ENCODE data around the gene SIGLEC6. TPM values are rescaled to one million over a fixed set of nuclear protein-coding genes. Genes with fewer than 3 reads are reported as not detected.

The SIGLEC6 gene
- total RNA-seq, 1 experiment from 2014 or later: 0.31 TPM

GRCh38 chr19:51520728-51521127, 10.7 kb downstream of the SIGLEC6 start:
- no peaks in the 10 kb centered on the region for H3K4me1 Mint-ChIP-seq
- no peak overlapping the region for H3T11ph ChIP-seq (ENCODE audit: low read length)
- H3K79me2 ChIP-seq (ENCODE audit: insufficient read depth, low read length): no peaks in the 10 kb centered on the region
- no CpG with 5 or more reads among the region's 2 CpGs for whole genome bisulfite sequencing (ENCODE audit: extremely low coverage, insufficient read length, low lambda C conversion rate)
- H4K8ac ChIP-seq (replicated peaks; ENCODE audit: insufficient read length, low read depth, low read length): no peak overlapping the region
- DNase-seq: no peak
- no peak overlapping the region for H3K27ac Mint-ChIP-seq
- no peak overlapping the region for H2AFZ ChIP-seq (ENCODE audit: low read length)
- no peaks in the 10 kb centered on the region for H4K20me1 ChIP-seq (ENCODE audit: control insufficient read depth, insufficient read depth, insufficient read length)
- no peaks in the 10 kb centered on the region for H3K79me1 ChIP-seq (ENCODE audit: insufficient read depth, low read depth, low read length, poor library complexity, severe bottlenecking)
- no peak overlapping the region for H3K27ac ChIP-seq (ENCODE audit: insufficient read length, low read depth, low read length)
- no peaks in the 10 kb centered on the region for H3K27me3 ChIP-seq (ENCODE audit: insufficient read depth, low read length)
- H3K9me3 Mint-ChIP-seq: peaks cover 50 to 88% of the 10 kb centered on the region in 2 experiments
- H3K4me1 ChIP-seq (ENCODE audit: insufficient read depth, low read length): no peaks in the 10 kb centered on the region
- no peaks in the 10 kb centered on the region for H3K23me2 ChIP-seq (ENCODE audit: insufficient read length, low read depth, low read length, poor library complexity, severe bottlenecking)
- H3K27me3 Mint-ChIP-seq (ENCODE audit: low read depth): peaks cover 21% of the 10 kb centered on the region
- no peak overlapping the region for H2BK20ac ChIP-seq (ENCODE audit: low read depth, low read length, poor library complexity, severe bottlenecking)
- peaks cover 0 to 4% (median 2%) of the 10 kb centered on the region in 3 experiments; a peak in 1 of 7 replicates for H3K36me3 Mint-ChIP-seq (ENCODE audit: insufficient read depth in 1 of 3, low read depth in 3 of 3)
- H4K5ac ChIP-seq (ENCODE audit: insufficient read length, low read depth, low read length): no peak overlapping the region
- H4K91ac ChIP-seq (ENCODE audit: insufficient read length, low read depth, low read length): no peak overlapping the region
- H3K18ac ChIP-seq (ENCODE audit: insufficient read length, low read depth, low read length): no peak overlapping the region
- no peak overlapping the region for H2BK12ac ChIP-seq (ENCODE audit: insufficient read length, low read depth, low read length)
- no peak overlapping the region for H2BK5ac ChIP-seq (ENCODE audit: insufficient read length, low read length)
- no peak overlapping the region for H2BK120ac ChIP-seq (ENCODE audit: low read depth, low read length, poor library complexity, severe bottlenecking)
- H3K9ac ChIP-seq (ENCODE audit: extremely low read depth, insufficient read length, low read length): no peak overlapping the region
- H3K4me3 Mint-ChIP-seq: no peak overlapping the region
- no peak overlapping the region for H3K23ac ChIP-seq (ENCODE audit: insufficient read length, low read depth, low read length)
- H3K9me3 ChIP-seq (ENCODE audit: control insufficient read depth, low read depth, low read length): no peaks in the 10 kb centered on the region
- H2AK5ac ChIP-seq (ENCODE audit: insufficient read length, low read length): no peak overlapping the region
- H3K4ac ChIP-seq (ENCODE audit: low read depth, low read length): no peak overlapping the region
- TF ChIP-seq, protein P1, sequence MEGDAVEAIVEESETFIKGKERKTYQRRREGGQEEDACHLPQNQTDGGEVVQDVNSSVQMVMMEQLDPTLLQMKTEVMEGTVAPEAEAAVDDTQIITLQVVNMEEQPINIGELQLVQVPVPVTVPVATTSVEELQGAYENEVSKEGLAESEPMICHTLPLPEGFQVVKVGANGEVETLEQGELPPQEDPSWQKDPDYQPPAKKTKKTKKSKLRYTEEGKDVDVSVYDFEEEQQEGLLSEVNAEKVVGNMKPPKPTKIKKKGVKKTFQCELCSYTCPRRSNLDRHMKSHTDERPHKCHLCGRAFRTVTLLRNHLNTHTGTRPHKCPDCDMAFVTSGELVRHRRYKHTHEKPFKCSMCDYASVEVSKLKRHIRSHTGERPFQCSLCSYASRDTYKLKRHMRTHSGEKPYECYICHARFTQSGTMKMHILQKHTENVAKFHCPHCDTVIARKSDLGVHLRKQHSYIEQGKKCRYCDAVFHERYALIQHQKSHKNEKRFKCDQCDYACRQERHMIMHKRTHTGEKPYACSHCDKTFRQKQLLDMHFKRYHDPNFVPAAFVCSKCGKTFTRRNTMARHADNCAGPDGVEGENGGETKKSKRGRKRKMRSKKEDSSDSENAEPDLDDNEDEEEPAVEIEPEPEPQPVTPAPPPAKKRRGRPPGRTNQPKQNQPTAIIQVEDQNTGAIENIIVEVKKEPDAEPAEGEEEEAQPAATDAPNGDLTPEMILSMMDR (conservative IDR thresholded peaks at IDR 0.05): no peak
- no peak overlapping the region for H3K14ac ChIP-seq (ENCODE audit: insufficient read depth, low read length)
- H3K56ac ChIP-seq (ENCODE audit: insufficient read length, low read depth, low read length): no peak overlapping the region
- H3K4me2 ChIP-seq (ENCODE audit: insufficient read depth, insufficient read length, low read length): no peak overlapping the region
- H2BK15ac ChIP-seq (ENCODE audit: low read depth, low read length): no peak overlapping the region

Measured in H9 (cell line).